K562 (cell line): ENCODE measurements around the gene SLCO3A1. TPM values are rescaled to one million over a fixed set of nuclear protein-coding genes. Genes with fewer than 3 reads are reported as not detected.

Source experiments
- ATAC-seq: fragments of 200-7000 bp; cut with Tn5 transposase; 3 replicates; pipeline ENCODE4 v1.9.1; 2020; ENCODE audit warnings: moderate library complexity
- BruUV-seq: library from RNA; stranded (reverse); fragments of 400-500 nt; replicated peaks from 2 replicates; lab custom pipeline; 2021; lab: Mats Ljungman, UMichigan
- CTCF ChIA-PET: fragments of 300-600 bp; formaldehyde crosslinking; extraction: SDS; loops from one replicate; lab custom pipeline; 2021; ENCODE audit warnings: low intra/inter-chr PET ratio; lab: Yijun Ruan, JAX
- POLR2A ChIA-PET: fragments of 300-600, 350-650 bp; sonication (Branson Sonifier 250); formaldehyde crosslinking; extraction: SDS; loops from one replicate; lab custom pipeline; 2021; ENCODE audit warnings: antibody characterized with exemption, inconsistent platforms; lab: Yijun Ruan, JAX
- DNase-seq, 4 experiments: peaks; one replicate each; pipeline versions ENCODE4 v3.0.0 to v3.0.0-alpha.2; 2011 to 2018; ENCODE audit warnings: low spot score in 3 of 4, mixed read lengths in 3 of 4; ENCODE audit errors: extremely low read depth in 1 of 4
- FAIRE-seq: peaks from 2 replicates; lab custom pipeline; 2011; peaks lifted over from hg19 to GRCh38; lab: Jason Lieb, UNC
- H2AFZ ChIP-seq: 2 replicates; pipeline ENCODE4 v1.6.0; 2011; ENCODE audit warnings: low read depth, low read length, control low read depth, inconsistent platforms
- H3K27ac ChIP-seq: fragments of 200-600 bp; 3 replicates; pipeline ENCODE4 v1.8.0; 2011; ENCODE audit warnings: low read depth, mild to moderate bottlenecking, control low read depth, inconsistent platforms, low read length, moderate library complexity, mixed read lengths; ENCODE audit errors: extremely low read depth
- H3K27me3 ChIP-seq, 2 experiments: fragments of 300-600 bp in 1 of 2; 2 replicates in 1 of 2; 3 replicates in 1 of 2; pipeline versions ENCODE4 v1.6.0 to v1.8.0; 2011; ENCODE audit warnings: inconsistent platforms in 2 of 2, low read length in 2 of 2, mild to moderate bottlenecking in 1 of 2, mixed read lengths in 1 of 2, moderate library complexity in 1 of 2; ENCODE audit not compliant: control insufficient read depth in 2 of 2, insufficient read depth in 2 of 2
- H3K36me3 ChIP-seq: fragments of 300-600 bp; 3 replicates; pipeline ENCODE4 v1.8.0; 2011; ENCODE audit warnings: mild to moderate bottlenecking, low read length, inconsistent platforms; ENCODE audit not compliant: control insufficient read depth, insufficient read depth
- H3K4me1 ChIP-seq, 2 experiments: fragments of 200-600 bp in 1 of 2; replicated peaks in 1 of 2; 2 replicates in 1 of 2; 3 replicates in 1 of 2; pipeline versions ENCODE4 v1.5.1 to v1.8.0; 2011; ENCODE audit warnings: inconsistent platforms in 2 of 2, low read length in 2 of 2, mild to moderate bottlenecking in 1 of 2, mixed read lengths in 1 of 2, moderate library complexity in 1 of 2; ENCODE audit not compliant: control insufficient read depth in 2 of 2, insufficient read depth in 2 of 2
- H3K4me2 ChIP-seq: 2 replicates; pipeline ENCODE4 v1.6.1; 2011; ENCODE audit warnings: low read length, control low read depth, inconsistent platforms, mixed read lengths; ENCODE audit not compliant: insufficient read depth
- H3K4me3 ChIP-seq: fragments of 200-600 bp; sonication (generic), shearing (Covaris generic); 2 replicates; pipeline ENCODE4 v1.5.1; 2016; ENCODE audit warnings: control low read depth, inconsistent platforms
- H3K79me2 ChIP-seq: fragments of 200-600 bp; 3 replicates; pipeline ENCODE4 v1.8.0; 2011; ENCODE audit warnings: low read length, inconsistent platforms; ENCODE audit not compliant: control insufficient read depth, insufficient read depth
- H3K9ac ChIP-seq, 2 experiments: 2 replicates each; pipeline versions ENCODE4 v1.6.0 to v1.6.1; 2011; ENCODE audit warnings: low read depth in 2 of 2, low read length in 2 of 2, control low read depth in 1 of 2, inconsistent platforms in 1 of 2, mild to moderate bottlenecking in 1 of 2, mixed read lengths in 1 of 2; ENCODE audit not compliant: insufficient read depth in 1 of 2
- H3K9me1 ChIP-seq: one replicate; pipeline ENCODE4 v1.6.0; 2011; ENCODE audit warnings: inconsistent platforms, mild to moderate bottlenecking, low read length, moderate library complexity; ENCODE audit not compliant: control insufficient read depth, insufficient read depth
- H3K9me3 ChIP-seq: replicated peaks from 2 replicates; pipeline ENCODE4 v1.5.1; 2011; ENCODE audit warnings: low read depth, low read length, inconsistent platforms; ENCODE audit not compliant: control insufficient read depth, insufficient read depth
- H4K20me1 ChIP-seq: replicated peaks from 2 replicates; pipeline ENCODE4 v1.6.1; 2011; ENCODE audit warnings: low read length, inconsistent platforms, mixed read lengths; ENCODE audit not compliant: control insufficient read depth, insufficient read depth
- BHLHE40 ChIP-seq: IDR thresholded peaks from 2 replicates; pipeline ENCODE4 v1.6.1; 2011; ENCODE audit warnings: low read length, improper control_type of control experiment
- CREM ChIP-seq: IDR thresholded peaks from 2 replicates; pipeline ENCODE4 v1.6.1; 2014; ENCODE audit warnings: antibody characterized with exemption, low read depth
- FOSL1 ChIP-seq: fragments of 200-800 bp; sonication (Bioruptor generic); conservative IDR thresholded peaks from 2 replicates; pipeline ENCODE4 v1.6.1; 2016; ENCODE audit warnings: missing genetic modification characterization, missing compliant biosample characterization
- HDAC6 ChIP-seq: IDR thresholded peaks from 2 replicates; pipeline ENCODE4 v1.6.1; 2012; ENCODE audit warnings: low read depth, mild to moderate bottlenecking, control low read depth, inconsistent platforms, low read length, moderate library complexity
- MBD2 ChIP-seq: sonication (generic); IDR thresholded peaks from 2 replicates; pipeline ENCODE4 v1.6.1; 2016; ENCODE audit warnings: low read depth, borderline replicate concordance
- MTA1 ChIP-seq: fragments of 450-650 bp; IDR thresholded peaks from 2 replicates; pipeline ENCODE4 v1.6.1; 2017; ENCODE audit warnings: borderline replicate concordance
- RAD21 ChIP-seq, 2 experiments: fragments of 250-450 bp in 1 of 2; fragments of 450-650 bp in 1 of 2; sonication (Bioruptor Pico) in 1 of 2; formaldehyde crosslinking in 1 of 2; IDR thresholded peaks in 1 of 2; conservative IDR thresholded peaks in 1 of 2; 2 replicates each; pipeline versions ENCODE4 v1.4.0 to v1.8.0; 2020 to 2022; ENCODE audit warnings: mild to moderate bottlenecking in 2 of 2, moderate library complexity in 1 of 2
- SMAD4 ChIP-seq: fragments of 250-450 bp; sonication (Bioruptor Pico); conservative IDR thresholded peaks from 2 replicates; pipeline ENCODE4 v1.8.0; 2021; ENCODE audit warnings: inconsistent platforms, mild to moderate bottlenecking, moderate library complexity
- SNIP1 ChIP-seq: fragments of 450-650 bp; IDR thresholded peaks from 2 replicates; pipeline ENCODE4 v1.7.1; 2017; ENCODE audit warnings: low read depth, mild to moderate bottlenecking
- STAT5B ChIP-seq: fragments of 250-450 bp; sonication (Bioruptor Pico); IDR thresholded peaks from 2 replicates; pipeline ENCODE4 v1.8.0; 2021; ENCODE audit warnings: mild to moderate bottlenecking, inconsistent platforms
- WHSC1 ChIP-seq: IDR thresholded peaks from one replicate; pipeline ENCODE4 v1.6.1; 2012; ENCODE audit warnings: low read length, control low read depth, inconsistent platforms
- ZC3H4 ChIP-seq: sonication (generic); formaldehyde crosslinking; IDR thresholded peaks from 2 replicates; pipeline ENCODE4 v1.9.0; 2021; ENCODE audit warnings: missing genetic modification reagents, borderline replicate concordance
- WGBS: fragments of 100-300 bp; shearing (Covaris generic); methylation state at CpG from one replicate; pipeline ENCODE4 v1.1.6; 2016; ENCODE audit warnings: low coverage, mixed read lengths; ENCODE audit not compliant: insufficient coverage; ENCODE audit errors: missing lambda C conversion rate; 5-methylcytosine and 5-hydroxymethylcytosine counted together
- in situ Hi-C: fragments of 300-500 bp; cut with MboI; formaldehyde crosslinking; loops from 4 replicates; pipeline ENCODE4 v1.15.0; 2018; ENCODE audit warnings: inconsistent platforms, mixed read lengths
- intact Hi-C: fragments of 100-400 bp; cut with micrococcal nuclease; formaldehyde crosslinking; loops from 2 replicates; pipeline ENCODE4 v1.14.2; 2022
- polyA plus RNA-seq, 8 experiments: library from polyadenylated mRNA; depleted of rRNA in 4 of 8; stranded (reverse) in 5 of 8; unstranded in 3 of 8; fragments of >200 nt; fragmentation: Nextera tagmentation in 2 of 8; fragmentation: Illumina TruSeq in 1 of 8; extraction: Ambion mirVana in 2 of 8; extraction: Trizol in 1 of 8; gene quantifications; 2 replicates each; pipeline versions ENCODE4 v1.2.1 to v1.2.3, GENCODE V29; 2011 to 2014; ENCODE audit warnings: inconsistent platforms in 1 of 8, missing spikeins in 1 of 8
- total RNA-seq, 7 experiments: library from RNA; depleted of rRNA in 6 of 7; stranded (reverse); fragments of >200 nt in 6 of 7; fragmentation: Illumina TruSeq in 2 of 7; extraction: Trizol in 2 of 7; gene quantifications; 2 replicates each; pipeline versions ENCODE4 v1.2.1 to v1.2.3, GENCODE V29; 2011 to 2021; ENCODE audit warnings: low replicate concordance in 1 of 7
- TF ChIP-seq, protein P1 (sequence below): conservative IDR thresholded peaks from 2 replicates; pipeline ENCODE4 v1.6.1; 2011; ENCODE audit warnings: low read depth, mild to moderate bottlenecking, low read length; ENCODE audit not compliant: control insufficient read depth
- TF ChIP-seq, protein P2 (sequence below), 2 experiments: fragments of 450-650 bp in 1 of 2; sonication (generic) in 1 of 2; formaldehyde crosslinking in 1 of 2; IDR thresholded peaks; 2 replicates each; pipeline versions ENCODE4 v1.7.1 to v1.9.0; 2016 to 2022; ENCODE audit warnings: inconsistent platforms in 1 of 2, mild to moderate bottlenecking in 1 of 2, missing genetic modification reagents in 1 of 2

SLCO3A1 gene
- total and polyA plus RNA-seq, 9 of the 15 experiments (the other 6 are each of a cell fraction or from before 2014, with no cell fraction given): 0.01 to 0.84 (median 0.06) TPM; not detected in 3

DNA sequence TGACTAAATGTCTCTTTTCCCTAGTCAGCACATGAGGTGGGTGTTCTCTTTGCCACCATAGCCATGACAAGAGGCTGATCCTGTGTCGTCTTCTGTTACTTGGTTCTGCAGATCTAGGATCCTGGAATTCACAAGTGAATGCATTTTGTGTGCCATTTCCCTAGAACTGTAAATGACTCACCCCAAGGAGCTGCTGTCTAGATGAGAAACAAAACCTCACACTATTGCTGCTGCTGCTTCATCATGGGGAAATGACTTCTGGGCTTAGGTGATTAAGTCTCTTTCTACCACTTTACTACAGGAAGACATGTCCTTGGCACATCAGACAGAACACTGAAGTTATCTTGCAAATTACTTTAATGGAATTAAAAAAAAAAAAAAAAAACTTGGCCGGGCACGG, 54.9 kb downstream of the SLCO3A1 start:
- ATAC-seq (no peak), DNase-seq (no peak), FAIRE-seq (no peak)
- Histone ChIP-seq H3K4me1 (no peaks in the 10 kb centered on the region), H2AFZ (no peak overlapping the region), H4K20me1 (no peaks in the 10 kb centered on the region), H3K4me3 (no peak overlapping the region), H3K9me3 (no peaks in the 10 kb centered on the region), H3K27me3 (peaks cover 0 to 5% of the 10 kb centered on the region in 2 experiments; a peak in 1 of 5 replicates), H3K9ac (no peak overlapping the region), H3K4me2 (no peak overlapping the region), H3K9me1 (no peaks in the 10 kb centered on the region), H3K36me3 (no peaks in the 10 kb centered on the region), H3K27ac (no peak overlapping the region), H3K79me2 (no peaks in the 10 kb centered on the region)
- POLR2A ChIA-PET: no interaction called here
- CTCF ChIA-PET: no interaction called here
- BruUV-seq: no TSS peak
- intact Hi-C loops (no loop called here), in situ Hi-C loops (no loop called here)
- 0% methylated on average over 1 of the region's 3 CpGs for WGBS
- TF ChIP-seq MBD2 (no peak), WHSC1 (no peak), BHLHE40 (no peak), MTA1 (no peak), HDAC6 (no peak), SMAD4 (no peak), ZC3H4 (no peak), SNIP1 (no peak), FOSL1 (tag) (no peak), STAT5B (CRISPR knock-in tag) (no peak), RAD21 (CRISPR knock-in tag; conservative IDR thresholded peaks at IDR 0.05 in 1 of 2, IDR thresholded peaks at IDR 0.05 in 1 of 2) (no peak), CREM (no peak)
- TF ChIP-seq, protein P1, sequence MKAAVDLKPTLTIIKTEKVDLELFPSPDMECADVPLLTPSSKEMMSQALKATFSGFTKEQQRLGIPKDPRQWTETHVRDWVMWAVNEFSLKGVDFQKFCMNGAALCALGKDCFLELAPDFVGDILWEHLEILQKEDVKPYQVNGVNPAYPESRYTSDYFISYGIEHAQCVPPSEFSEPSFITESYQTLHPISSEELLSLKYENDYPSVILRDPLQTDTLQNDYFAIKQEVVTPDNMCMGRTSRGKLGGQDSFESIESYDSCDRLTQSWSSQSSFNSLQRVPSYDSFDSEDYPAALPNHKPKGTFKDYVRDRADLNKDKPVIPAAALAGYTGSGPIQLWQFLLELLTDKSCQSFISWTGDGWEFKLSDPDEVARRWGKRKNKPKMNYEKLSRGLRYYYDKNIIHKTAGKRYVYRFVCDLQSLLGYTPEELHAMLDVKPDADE: no peak
- TF ChIP-seq, protein P2, sequence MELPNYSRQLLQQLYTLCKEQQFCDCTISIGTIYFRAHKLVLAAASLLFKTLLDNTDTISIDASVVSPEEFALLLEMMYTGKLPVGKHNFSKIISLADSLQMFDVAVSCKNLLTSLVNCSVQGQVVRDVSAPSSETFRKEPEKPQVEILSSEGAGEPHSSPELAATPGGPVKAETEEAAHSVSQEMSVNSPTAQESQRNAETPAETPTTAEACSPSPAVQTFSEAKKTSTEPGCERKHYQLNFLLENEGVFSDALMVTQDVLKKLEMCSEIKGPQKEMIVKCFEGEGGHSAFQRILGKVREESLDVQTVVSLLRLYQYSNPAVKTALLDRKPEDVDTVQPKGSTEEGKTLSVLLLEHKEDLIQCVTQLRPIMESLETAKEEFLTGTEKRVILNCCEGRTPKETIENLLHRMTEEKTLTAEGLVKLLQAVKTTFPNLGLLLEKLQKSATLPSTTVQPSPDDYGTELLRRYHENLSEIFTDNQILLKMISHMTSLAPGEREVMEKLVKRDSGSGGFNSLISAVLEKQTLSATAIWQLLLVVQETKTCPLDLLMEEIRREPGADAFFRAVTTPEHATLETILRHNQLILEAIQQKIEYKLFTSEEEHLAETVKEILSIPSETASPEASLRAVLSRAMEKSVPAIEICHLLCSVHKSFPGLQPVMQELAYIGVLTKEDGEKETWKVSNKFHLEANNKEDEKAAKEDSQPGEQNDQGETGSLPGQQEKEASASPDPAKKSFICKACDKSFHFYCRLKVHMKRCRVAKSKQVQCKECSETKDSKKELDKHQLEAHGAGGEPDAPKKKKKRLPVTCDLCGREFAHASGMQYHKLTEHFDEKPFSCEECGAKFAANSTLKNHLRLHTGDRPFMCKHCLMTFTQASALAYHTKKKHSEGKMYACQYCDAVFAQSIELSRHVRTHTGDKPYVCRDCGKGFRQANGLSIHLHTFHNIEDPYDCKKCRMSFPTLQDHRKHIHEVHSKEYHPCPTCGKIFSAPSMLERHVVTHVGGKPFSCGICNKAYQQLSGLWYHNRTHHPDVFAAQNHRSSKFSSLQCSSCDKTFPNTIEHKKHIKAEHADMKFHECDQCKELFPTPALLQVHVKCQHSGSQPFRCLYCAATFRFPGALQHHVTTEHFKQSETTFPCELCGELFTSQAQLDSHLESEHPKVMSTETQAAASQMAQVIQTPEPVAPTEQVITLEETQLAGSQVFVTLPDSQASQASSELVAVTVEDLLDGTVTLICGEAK (IDR thresholded peaks at IDR 0.05): no peak
- TF ChIP-seq, protein P2 (CRISPR knock-in tag; IDR thresholded peaks at IDR 0.05): no peak
